IMR-90 (cell line): ENCODE measurements around the gene NEK6. TPM values are rescaled to one million over a fixed set of nuclear protein-coding genes. Genes with fewer than 3 reads are reported as not detected.

Experiments used
- ATAC-seq: fragments of 200-7000 bp; cut with Tn5 transposase; 2 replicates; pipeline ENCODE4 v1.9.1; 2020; ENCODE audit warnings: low read depth, mild to moderate bottlenecking, moderate library complexity
- BruUV-seq: library from RNA; stranded (reverse); fragments of 400-500 nt; replicated peaks from 2 replicates; lab custom pipeline; 2021; lab: Mats Ljungman, UMichigan
- CTCF ChIA-PET: fragments of 300-600 bp; formaldehyde crosslinking; extraction: SDS; loops from one replicate; lab custom pipeline; 2021; ENCODE audit warnings: antibody characterized with exemption; lab: Yijun Ruan, JAX
- POLR2A ChIA-PET: fragments of 300-600 bp; sonication (Branson Sonifier 250); formaldehyde crosslinking; loops from one replicate; lab custom pipeline; 2022; ENCODE audit warnings: antibody characterized with exemption; ENCODE audit not compliant: unreplicated experiment; lab: Charles Lee
- DNase-seq: peaks from one replicate; pipeline ENCODE4 v3.0.0; 2013
- H2AFZ ChIP-seq: replicated peaks from 2 replicates; pipeline ENCODE3; 2013; ENCODE audit warnings: low read length, mild to moderate bottlenecking; ENCODE audit not compliant: poor library complexity
- H2AK5ac ChIP-seq: 2 replicates; pipeline ENCODE4 v1.6.1; 2013; ENCODE audit warnings: low read depth, low read length, inconsistent platforms
- H2AK9ac ChIP-seq: replicated peaks from 2 replicates; pipeline ENCODE3; 2013; ENCODE audit warnings: mild to moderate bottlenecking, low read depth, low read length, moderate library complexity; ENCODE audit not compliant: poor library complexity
- H2BK120ac ChIP-seq: 2 replicates; pipeline ENCODE4 v1.6.1; 2013; ENCODE audit warnings: low read depth, low read length, inconsistent platforms
- H2BK15ac ChIP-seq: 3 replicates; pipeline ENCODE4 v1.6.1; 2013; ENCODE audit warnings: low read depth, low read length, inconsistent platforms
- H2BK20ac ChIP-seq: 2 replicates; pipeline ENCODE4 v1.6.1; 2013; ENCODE audit warnings: low read depth, mild to moderate bottlenecking, inconsistent platforms, low read length, moderate library complexity
- H2BK5ac ChIP-seq: 2 replicates; pipeline ENCODE4 v1.6.1; 2013; ENCODE audit warnings: mild to moderate bottlenecking, low read depth, low read length, inconsistent platforms; ENCODE audit not compliant: poor library complexity, severe bottlenecking
- H3K14ac ChIP-seq: replicated peaks from 2 replicates; pipeline ENCODE4 v1.6.1; 2013; ENCODE audit warnings: low read depth, low read length, inconsistent platforms
- H3K18ac ChIP-seq: 2 replicates; pipeline ENCODE4 v1.6.1; 2013; ENCODE audit warnings: low read depth, low read length, control low read depth
- H3K23ac ChIP-seq: 2 replicates; pipeline ENCODE4 v1.6.1; 2013; ENCODE audit warnings: low read depth, low read length, inconsistent platforms
- H3K27ac ChIP-seq: 2 replicates; pipeline ENCODE4 v1.5.1; 2013; ENCODE audit warnings: mild to moderate bottlenecking, control low read depth, low read length; ENCODE audit not compliant: insufficient read depth
- H3K27me3 ChIP-seq: 2 replicates; pipeline ENCODE4 v1.6.1; 2013; ENCODE audit warnings: low read length; ENCODE audit not compliant: control insufficient read depth, insufficient read depth
- H3K36me3 ChIP-seq: 2 replicates; pipeline ENCODE4 v1.6.1; 2013; ENCODE audit warnings: low read length, mixed read lengths; ENCODE audit not compliant: control insufficient read depth, insufficient read depth
- H3K4ac ChIP-seq: 2 replicates; pipeline ENCODE4 v1.6.1; 2013; ENCODE audit warnings: low read depth, low read length, inconsistent platforms
- H3K4me1 ChIP-seq: 2 replicates; pipeline ENCODE4 v1.6.1; 2013; ENCODE audit warnings: low read length, mixed read lengths; ENCODE audit not compliant: control insufficient read depth, insufficient read depth
- H3K4me2 ChIP-seq: 2 replicates; pipeline ENCODE4 v1.6.1; 2013; ENCODE audit warnings: low read depth, mild to moderate bottlenecking, control low read depth, low read length, moderate library complexity
- H3K4me3 ChIP-seq: 2 replicates; pipeline ENCODE4 v1.5.1; 2013; ENCODE audit warnings: low read depth, mild to moderate bottlenecking, control low read depth, low read length, moderate library complexity; ENCODE audit not compliant: insufficient read depth
- H3K56ac ChIP-seq: 2 replicates; pipeline ENCODE4 v1.6.1; 2013; ENCODE audit warnings: low read length, inconsistent platforms; ENCODE audit not compliant: insufficient read depth; ENCODE audit errors: extremely low read depth
- H3K79me1 ChIP-seq, 2 experiments: 2 replicates each; pipeline ENCODE4 v1.6.1; 2013; ENCODE audit warnings: low read length in 2 of 2, inconsistent platforms in 1 of 2, low read depth in 1 of 2
- H3K9ac ChIP-seq: 2 replicates; pipeline ENCODE4 v1.6.1; 2013; ENCODE audit warnings: low read depth, low read length, control low read depth
- H3K9me1 ChIP-seq: 2 replicates; pipeline ENCODE4 v1.6.1; 2013; ENCODE audit warnings: low read length, inconsistent platforms; ENCODE audit not compliant: insufficient read depth
- H3K9me3 ChIP-seq: 2 replicates; pipeline ENCODE4 v1.6.1; 2013; ENCODE audit warnings: low read length; ENCODE audit not compliant: control insufficient read depth, insufficient read depth
- H4K20me1 ChIP-seq: 2 replicates; pipeline ENCODE4 v1.6.1; 2013; ENCODE audit warnings: low read length, inconsistent platforms; ENCODE audit not compliant: insufficient read depth
- H4K5ac ChIP-seq: 2 replicates; pipeline ENCODE4 v1.6.1; 2013; ENCODE audit warnings: mild to moderate bottlenecking, low read depth, low read length, control low read depth
- H4K8ac ChIP-seq, 2 experiments: 2 replicates each; pipeline ENCODE4 v1.6.1; 2013; ENCODE audit warnings: low read depth in 2 of 2, low read length in 2 of 2, control low read depth in 1 of 2, inconsistent platforms in 1 of 2
- H4K91ac ChIP-seq: 2 replicates; pipeline ENCODE4 v1.6.1; 2013; ENCODE audit warnings: low read depth, low read length, inconsistent platforms; ENCODE audit not compliant: insufficient read depth
- CEBPB ChIP-seq: IDR thresholded peaks from 2 replicates; pipeline ENCODE4 v1.6.1; 2012; ENCODE audit warnings: low read depth, low read length, improper control_type of control experiment
- CTCF ChIP-seq: conservative IDR thresholded peaks from 2 replicates; pipeline ENCODE4 v1.5.1; 2012; ENCODE audit warnings: mild to moderate bottlenecking, low read depth, low read length, improper control_type of control experiment
- FOS ChIP-seq: fragments of 150-350 bp; IDR thresholded peaks from 2 replicates; pipeline ENCODE4 v1.6.1; 2016; ENCODE audit warnings: low read depth, low read length
- MAFK ChIP-seq: IDR thresholded peaks from 2 replicates; pipeline ENCODE4 v1.6.1; 2012; ENCODE audit warnings: low read depth, low read length, improper control_type of control experiment
- MXI1 ChIP-seq: IDR thresholded peaks from 2 replicates; pipeline ENCODE4 v1.6.1; 2012; ENCODE audit warnings: low read depth, mild to moderate bottlenecking, low read length, moderate library complexity, borderline replicate concordance
- RAD21 ChIP-seq: IDR thresholded peaks from 2 replicates; pipeline ENCODE4 v1.6.1; 2012; ENCODE audit warnings: low read length, improper control_type of control experiment
- RCOR1 ChIP-seq: IDR thresholded peaks from 2 replicates; pipeline ENCODE4 v1.6.1; 2012; ENCODE audit warnings: mild to moderate bottlenecking, low read length, improper control_type of control experiment; ENCODE audit not compliant: insufficient replicate concordance
- WGBS, 2 experiments: methylation state at CpG; one replicate each; pipeline versions ENCODE4 v1.1.5 to v1.1.7; 2013; ENCODE audit warnings: missing lambda C conversion rate in 2 of 2; ENCODE audit not compliant: insufficient read length in 1 of 2; ENCODE audit errors: extremely low coverage in 2 of 2; 5-methylcytosine and 5-hydroxymethylcytosine counted together
- dilution Hi-C: fragments of 300-500 bp; cut with HindIII; formaldehyde crosslinking; loops from one replicate; pipeline ENCODE4 v1.14.3; 2018; ENCODE audit warnings: low sequenced_read_pairs; ENCODE audit not compliant: unreplicated experiment
- in situ Hi-C: fragments of 300-500 bp; cut with MboI; formaldehyde crosslinking; loops from 3 replicates; pipeline ENCODE4 v1.14.3; 2019; ENCODE audit warnings: low sequenced_read_pairs, inconsistent platforms, mixed read lengths
- intact Hi-C: fragments of 100-400 bp; cut with micrococcal nuclease; formaldehyde crosslinking; loops from 2 replicates; pipeline ENCODE4 v1.10.0; 2022
- polyA plus RNA-seq, 3 experiments: library from polyadenylated mRNA; depleted of rRNA; stranded (reverse); fragments of >200 nt; gene quantifications; 2 replicates each; pipeline ENCODE4 v1.2.3, GENCODE V29; 2012; ENCODE audit warnings: low replicate concordance in 1 of 3
- total RNA-seq: library from RNA; depleted of rRNA; stranded (reverse); fragments of >200 nt; gene quantifications from 2 replicates; pipeline ENCODE4 v1.2.3, GENCODE V29; 2012

Gene NEK6
- total and polyA plus RNA-seq, 2 of the 4 experiments (the other 2 are of a cell fraction) = 79.9 to 112 TPM

GRCh38 chr9:124392871-124393460 is 135.2 kb downstream of the NEK6 start:
- H3K4me1 ChIP-seq = peaks cover 38% of the 10 kb centered on the region
- no peaks in the 10 kb centered on the region for H3K9me3 ChIP-seq
- H3K27ac ChIP-seq = no peak overlapping the region; the same call in 1 of the 2 replicates
- peak overlapping the region; percentile 88 for H3K4ac ChIP-seq
- H4K20me1 ChIP-seq = peaks cover 60% of the 10 kb centered on the region
- ChIA-PET POLR2A (no interaction called here), CTCF (interaction anchor here (0.6 to 1.5 kb wide), 7 partner anchors 14 to 617 kb away, joined by 3 to 7 read pairs (median 3); no protein-coding TSS in a partner anchor)
- no peak overlapping the region for H3K18ac ChIP-seq
- no peak overlapping the region for H3K9ac ChIP-seq
- DNase-seq (peak; percentile 95), ATAC-seq (peak; percentile 76)
- H3K4me2 ChIP-seq = peak overlapping the region; percentile 8
- 0% methylated on average over 3 of the region's 9 CpGs; no CpG with 5 or more reads in 1 of the 2 experiments for WGBS, 2 experiments
- no peak overlapping the region for H3K4me3 ChIP-seq
- peak overlapping the region; percentile 78 for H2BK20ac ChIP-seq
- in situ Hi-C loops (no loop called here), intact Hi-C loops (loop anchor here (2.0 kb wide), 1 partner anchor 270 kb away; no protein-coding TSS in a partner anchor), dilution Hi-C loops (no loop called here)
- H4K8ac ChIP-seq = peak overlapping the region in 1 of 2 experiments; percentile 55; a peak in 2 of 4 replicates
- H3K23ac ChIP-seq = peak overlapping the region; percentile 67; the same call in 1 of the 2 replicates
- H2BK15ac ChIP-seq = no peak overlapping the region
- no TSS peak for BruUV-seq
- H3K14ac ChIP-seq = 0 out of 2 replicates have a peak overlapping the region, but pooled peaks have one; percentile 33
- no peak overlapping the region for H2AK9ac ChIP-seq
- H2AK5ac ChIP-seq = no peak overlapping the region; the same call in 1 of the 2 replicates
- H3K9me1 ChIP-seq = peaks cover 23% of the 10 kb centered on the region
- H3K27me3 ChIP-seq = no peaks in the 10 kb centered on the region
- peaks cover 30 to 86% of the 10 kb centered on the region in 2 experiments for H3K79me1 ChIP-seq
- H3K56ac ChIP-seq = peak overlapping the region; percentile 7; the same call in 1 of the 2 replicates
- peak overlapping the region; percentile 89; the same call in 1 of the 2 replicates for H4K91ac ChIP-seq
- peaks cover 5% of the 10 kb centered on the region for H3K36me3 ChIP-seq
- H2BK120ac ChIP-seq = peak overlapping the region; percentile 81
- TF ChIP-seq RAD21 (peak; percentile 58), CEBPB (peak; percentile 52; the same call in 1 of the 2 replicates), CTCF (peak; percentile 68), MAFK (peak; percentile 89), MXI1 (no peak), RCOR1 (no peak), FOS (peak; percentile 91)
- no peak overlapping the region for H2AFZ ChIP-seq
- no peak overlapping the region for H4K5ac ChIP-seq
- H2BK5ac ChIP-seq = peak overlapping the region; percentile 84
